Measurements from ENCODE around the gene ITGAX.

GRCh38 chr16:31325171-31325570 lies 29.8 kb upstream of the ITGAX start:
- no peak for TF ChIP-seq CTCF (IDR thresholded peaks at IDR 0.05)
- no peak for TF ChIP-seq POLR2A (IDR thresholded peaks at IDR 0.05)
